GM10248 (cell line): ENCODE measurements around the gene PIK3R1.

Experiments used
- CTCF ChIA-PET: fragments of 300-600 bp; sonication (Branson Sonifier 250); formaldehyde crosslinking; extraction: SDS; loops from one replicate; lab custom pipeline; 2021; ENCODE audit warnings: antibody characterized with exemption; lab: Yijun Ruan, JAX
- POLR2A ChIA-PET: fragments of 350-650 bp; sonication (Branson Sonifier 250); formaldehyde crosslinking; extraction: SDS; loops from one replicate; lab custom pipeline; 2020; ENCODE audit warnings: antibody characterized with exemption; lab: Yijun Ruan, JAX
- DNase-seq: peaks from one replicate; pipeline ENCODE4 v3.0.0; 2012; ENCODE audit errors: extremely low spot score
- TF ChIP-seq, protein P1 (sequence below): IDR thresholded peaks from 2 replicates; pipeline ENCODE4 v1.5.1; 2012; ENCODE audit warnings: mild to moderate bottlenecking, low read depth; ENCODE audit errors: extremely low read depth, missing control alignments, control extremely low read depth

Gene PIK3R1

DNA sequence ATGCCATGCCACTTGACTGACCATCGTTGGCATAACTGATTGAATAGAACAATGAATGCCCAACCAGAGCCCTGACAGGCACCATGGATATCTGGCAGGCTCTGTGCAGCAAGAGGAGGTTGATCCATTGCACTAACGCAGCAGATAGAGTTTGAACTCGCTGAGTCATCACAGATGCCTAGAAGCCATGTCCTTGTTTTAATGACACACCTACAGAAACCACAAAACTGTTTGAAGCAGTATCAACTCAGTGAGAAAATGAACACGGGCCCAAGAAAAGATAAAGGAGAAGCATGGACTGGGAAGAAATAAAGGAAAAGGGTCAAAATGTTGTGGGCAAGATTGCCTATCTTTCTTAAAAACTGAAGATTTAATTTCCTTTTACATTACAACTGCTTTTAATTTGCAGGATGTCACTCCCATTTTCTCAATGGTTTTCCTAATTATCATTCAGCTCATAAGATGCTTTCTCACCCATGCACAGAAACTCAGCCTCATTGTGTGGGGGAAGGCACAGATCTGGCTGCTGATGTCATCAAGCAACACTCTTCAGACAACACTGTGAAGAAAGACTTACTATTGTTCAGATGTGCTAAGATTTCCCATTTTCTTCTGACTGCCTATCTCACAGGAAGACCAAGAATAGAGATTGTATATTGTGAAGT is 129.0 kb downstream of the PIK3R1 start:
- ChIA-PET POLR2A (no interaction called here), CTCF (interaction anchor here (1.3 kb wide), 1 partner anchor 58 kb away, joined by 3 read pairs; no protein-coding TSS in a partner anchor)
- TF ChIP-seq, protein P1, sequence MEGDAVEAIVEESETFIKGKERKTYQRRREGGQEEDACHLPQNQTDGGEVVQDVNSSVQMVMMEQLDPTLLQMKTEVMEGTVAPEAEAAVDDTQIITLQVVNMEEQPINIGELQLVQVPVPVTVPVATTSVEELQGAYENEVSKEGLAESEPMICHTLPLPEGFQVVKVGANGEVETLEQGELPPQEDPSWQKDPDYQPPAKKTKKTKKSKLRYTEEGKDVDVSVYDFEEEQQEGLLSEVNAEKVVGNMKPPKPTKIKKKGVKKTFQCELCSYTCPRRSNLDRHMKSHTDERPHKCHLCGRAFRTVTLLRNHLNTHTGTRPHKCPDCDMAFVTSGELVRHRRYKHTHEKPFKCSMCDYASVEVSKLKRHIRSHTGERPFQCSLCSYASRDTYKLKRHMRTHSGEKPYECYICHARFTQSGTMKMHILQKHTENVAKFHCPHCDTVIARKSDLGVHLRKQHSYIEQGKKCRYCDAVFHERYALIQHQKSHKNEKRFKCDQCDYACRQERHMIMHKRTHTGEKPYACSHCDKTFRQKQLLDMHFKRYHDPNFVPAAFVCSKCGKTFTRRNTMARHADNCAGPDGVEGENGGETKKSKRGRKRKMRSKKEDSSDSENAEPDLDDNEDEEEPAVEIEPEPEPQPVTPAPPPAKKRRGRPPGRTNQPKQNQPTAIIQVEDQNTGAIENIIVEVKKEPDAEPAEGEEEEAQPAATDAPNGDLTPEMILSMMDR, result no peak
- peak; percentile 22 for DNase-seq

DNA sequence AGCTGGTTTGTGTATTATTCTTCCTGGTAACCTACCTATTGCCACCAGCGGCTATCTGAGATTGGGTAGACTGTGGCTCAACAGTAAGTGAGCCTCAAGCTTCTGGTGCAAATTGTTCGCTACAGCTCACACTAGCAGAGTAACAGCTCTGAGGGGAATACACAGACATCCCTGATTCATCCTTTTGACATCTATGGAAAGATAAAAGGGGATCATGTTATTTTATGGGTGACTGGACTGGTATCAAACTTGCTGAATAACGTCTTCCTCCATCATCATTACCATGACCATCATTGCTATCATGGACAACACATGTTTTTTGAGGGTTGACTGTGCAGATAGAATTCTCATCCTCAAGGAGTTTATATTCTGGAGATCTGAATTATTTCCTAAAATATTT is 129.6 kb downstream of the PIK3R1 start:
- CTCF ChIA-PET, result no interaction called here
- POLR2A ChIA-PET, result no interaction called here
- no peak for DNase-seq
- TF ChIP-seq, protein P1, result no peak

DNA sequence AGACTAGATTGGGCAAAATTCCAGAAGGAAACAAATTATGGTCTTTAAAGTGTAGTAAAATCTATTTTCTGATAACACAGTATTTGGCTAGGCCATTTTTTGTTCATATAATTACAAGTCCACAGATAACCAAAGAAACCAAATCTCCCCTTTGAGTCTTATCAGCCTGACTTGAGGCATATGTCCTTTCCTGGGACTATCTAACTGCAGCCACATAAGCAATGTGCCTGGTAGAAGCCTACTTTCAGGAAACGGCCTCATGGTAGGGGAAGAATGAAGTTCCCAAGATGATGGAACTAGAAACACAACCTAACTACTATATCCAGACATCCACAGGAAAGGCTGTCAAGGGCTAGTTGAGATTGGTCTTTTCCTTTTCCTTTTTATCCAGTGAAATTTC is 130.0 kb downstream of the PIK3R1 start:
- CTCF ChIA-PET, result no interaction called here
- POLR2A ChIA-PET, result no interaction called here
- DNase-seq, result no peak
- TF ChIP-seq, protein P1, result no peak

DNA sequence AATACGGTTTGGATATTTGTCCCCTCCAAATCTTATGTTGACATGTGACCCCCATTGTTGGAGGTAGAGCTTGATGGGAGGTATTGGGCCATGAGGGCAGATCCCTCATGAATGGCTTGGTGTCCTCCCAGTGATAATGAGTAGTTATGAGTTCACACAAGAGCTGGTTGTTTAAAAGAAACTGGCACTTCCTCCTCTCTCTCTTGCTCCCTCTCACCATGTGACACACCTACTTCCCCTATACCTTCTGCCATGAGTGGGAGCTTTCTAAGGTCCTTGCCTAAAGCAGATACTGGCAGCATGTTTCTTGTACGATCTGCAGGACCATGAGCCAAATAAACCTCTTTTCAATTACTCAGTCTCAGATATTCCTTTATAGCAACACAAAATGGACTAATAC is 132.0 kb downstream of the PIK3R1 start:
- ChIA-PET CTCF (interaction anchor here (1.9 to 2.5 kb wide), 2 partner anchors 15 to 61 kb away, joined by 6 to 12 read pairs; no protein-coding TSS in a partner anchor), POLR2A (no interaction called here)
- TF ChIP-seq, protein P1, result no peak
- no peak for DNase-seq

DNA sequence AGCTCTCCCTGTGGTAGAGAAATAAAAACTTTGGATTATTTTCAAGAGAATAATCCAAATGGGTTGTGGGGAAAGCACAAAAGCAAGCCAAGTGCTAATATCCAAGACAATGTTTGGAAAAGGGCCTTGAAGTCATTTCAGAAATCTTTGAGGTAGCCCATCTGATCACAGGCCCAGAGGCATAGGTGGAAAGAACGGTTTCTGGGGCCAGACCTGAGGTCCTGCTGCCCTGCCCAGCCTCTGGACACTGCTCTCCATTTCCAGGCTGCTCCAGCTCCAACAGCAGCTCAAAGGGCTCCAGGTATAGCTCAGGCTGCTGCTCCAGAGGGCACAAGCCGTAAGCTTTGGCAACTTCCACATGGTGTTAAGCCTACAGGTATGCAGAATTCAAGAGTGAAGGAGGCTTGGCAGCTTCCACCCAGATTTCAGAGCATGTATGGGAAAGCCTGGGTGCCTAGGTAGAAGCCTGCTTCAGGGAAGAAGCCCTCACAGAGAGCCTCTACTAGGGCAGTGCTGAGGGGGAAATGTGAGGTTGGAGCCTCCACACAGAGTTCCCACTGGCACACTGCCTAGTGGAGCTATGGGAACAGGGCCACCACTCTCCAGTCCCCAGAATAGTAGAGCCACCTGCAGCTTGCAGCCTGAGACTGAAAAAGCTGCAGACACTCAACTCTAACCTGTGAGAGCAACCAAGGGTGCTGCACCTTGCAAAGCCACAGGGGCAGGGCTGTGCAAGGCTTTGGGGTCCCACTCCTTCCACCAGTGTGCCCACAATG is 133.1 kb downstream of the PIK3R1 start:
- ChIA-PET CTCF (interaction anchor here (0.7 to 2.5 kb wide), 5 partner anchors 8 to 71 kb away, joined by 3 to 12 read pairs (median 4); no protein-coding TSS in a partner anchor), POLR2A (no interaction called here)
- DNase-seq, result no peak

DNA sequence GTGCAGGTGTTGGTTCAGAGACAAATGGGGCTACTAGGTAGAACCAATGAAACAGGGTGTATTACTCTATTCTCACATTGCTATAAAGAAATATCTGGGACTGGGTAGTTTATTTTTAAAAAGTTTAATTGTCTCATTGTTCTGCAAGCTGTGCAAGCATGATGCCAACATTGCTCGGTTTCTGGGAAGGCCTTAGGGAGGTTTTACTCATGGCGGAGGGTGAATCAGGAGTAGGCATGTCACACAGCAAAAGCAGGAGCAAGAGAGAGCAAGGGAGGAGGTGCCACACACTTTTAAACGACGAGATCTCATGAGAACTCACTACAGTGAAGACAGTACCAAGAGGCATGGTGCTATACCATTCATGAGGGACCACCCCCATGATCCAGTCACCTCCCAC is 134.6 kb downstream of the PIK3R1 start:
- DNase-seq, result no peak
- CTCF ChIA-PET, result interaction anchor here (0.9 to 1.5 kb wide), 3 partner anchors 12 to 78 kb away, joined by 3 read pairs; no protein-coding TSS in a partner anchor
- TF ChIP-seq, protein P1, result no peak
- POLR2A ChIA-PET, result no interaction called here

More for the DNA sequence above, 133.1 kb downstream of the PIK3R1 start:
- TF ChIP-seq, protein P1, result no peak
